Adrenal gland (tissue), 5 donors: ENCODE data around the gene HOXC13.

Experiments used
- POLR2A ChIP-seq, 2 donors: fragments of 450-650 bp; IDR thresholded peaks; one replicate each; pipeline ENCODE4 v1.6.1; 2017; ENCODE audit warnings: antibody characterized with exemption in 2 of 2, mild to moderate bottlenecking in 2 of 2, moderate library complexity in 1 of 2
- TF ChIP-seq, protein P1 (sequence below), 6 experiments: fragments of 450-650 bp in 4 of 6; fragments of 200-600 bp in 2 of 6; sonication (generic) in 1 of 6; IDR thresholded peaks; 1 replicate in 5 of 6; 2 replicates in 1 of 6; pipeline versions ENCODE4 v1.5.1 to v1.8.0; 2016 to 2021; ENCODE audit warnings: antibody characterized with exemption in 6 of 6, mild to moderate bottlenecking in 2 of 6, moderate library complexity in 1 of 6
- donor health status: DM: no; HTN: no; CAD: no.

DNA sequence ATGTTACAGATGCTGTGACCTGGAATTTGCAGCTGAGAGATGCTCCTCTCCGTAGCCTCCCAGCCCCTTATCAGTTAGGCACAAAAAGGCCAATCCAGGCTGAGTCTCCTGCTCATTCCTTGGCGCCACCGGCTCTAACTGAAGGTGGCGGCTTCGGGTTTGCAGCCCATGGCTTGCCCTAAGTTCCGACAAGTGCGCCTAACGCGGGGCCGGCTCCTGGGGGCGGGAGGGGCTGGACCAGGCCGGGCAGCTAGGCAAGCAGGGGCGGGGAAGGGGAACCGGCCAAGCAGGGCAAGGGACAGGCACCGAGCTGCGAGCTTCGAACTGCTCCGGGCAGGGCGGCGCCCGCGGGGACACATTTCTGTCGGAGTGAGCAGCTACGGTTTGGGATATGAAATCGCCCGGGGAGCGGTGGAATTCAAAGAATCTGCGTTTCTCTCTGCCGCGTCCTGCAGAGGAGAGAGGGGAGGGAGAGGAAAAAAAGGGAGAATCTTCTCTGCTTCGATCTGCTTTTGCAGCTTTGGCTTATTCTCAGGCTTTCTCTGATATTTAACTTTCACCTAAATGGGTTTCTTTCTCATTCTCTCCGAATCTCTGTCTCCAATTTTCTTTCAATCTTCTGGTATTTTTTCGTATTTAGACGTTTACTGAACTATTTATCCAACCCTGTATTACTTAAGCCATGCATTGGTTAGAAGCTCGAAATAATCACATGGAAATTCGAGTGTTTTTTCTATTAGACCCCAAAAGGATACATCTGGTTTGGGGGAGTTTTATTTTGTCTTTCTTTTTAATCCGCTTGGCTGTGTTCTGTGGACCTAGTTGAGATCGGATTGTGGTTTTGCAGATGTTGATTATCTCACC is 14.5 kb downstream of the HOXC13 start:
- TF ChIP-seq, protein P1, sequence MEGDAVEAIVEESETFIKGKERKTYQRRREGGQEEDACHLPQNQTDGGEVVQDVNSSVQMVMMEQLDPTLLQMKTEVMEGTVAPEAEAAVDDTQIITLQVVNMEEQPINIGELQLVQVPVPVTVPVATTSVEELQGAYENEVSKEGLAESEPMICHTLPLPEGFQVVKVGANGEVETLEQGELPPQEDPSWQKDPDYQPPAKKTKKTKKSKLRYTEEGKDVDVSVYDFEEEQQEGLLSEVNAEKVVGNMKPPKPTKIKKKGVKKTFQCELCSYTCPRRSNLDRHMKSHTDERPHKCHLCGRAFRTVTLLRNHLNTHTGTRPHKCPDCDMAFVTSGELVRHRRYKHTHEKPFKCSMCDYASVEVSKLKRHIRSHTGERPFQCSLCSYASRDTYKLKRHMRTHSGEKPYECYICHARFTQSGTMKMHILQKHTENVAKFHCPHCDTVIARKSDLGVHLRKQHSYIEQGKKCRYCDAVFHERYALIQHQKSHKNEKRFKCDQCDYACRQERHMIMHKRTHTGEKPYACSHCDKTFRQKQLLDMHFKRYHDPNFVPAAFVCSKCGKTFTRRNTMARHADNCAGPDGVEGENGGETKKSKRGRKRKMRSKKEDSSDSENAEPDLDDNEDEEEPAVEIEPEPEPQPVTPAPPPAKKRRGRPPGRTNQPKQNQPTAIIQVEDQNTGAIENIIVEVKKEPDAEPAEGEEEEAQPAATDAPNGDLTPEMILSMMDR (IDR thresholded peaks at IDR 0.05): no peak
- no peak for TF ChIP-seq POLR2A (IDR thresholded peaks at IDR 0.05)
